Osteoblast (primary cell): ENCODE measurements around the gene RASGRP2. TPM values are rescaled to one million over a fixed set of nuclear protein-coding genes. Genes with fewer than 3 reads are reported as not detected.

Source experiments
- DNase-seq: peaks from one replicate; pipeline ENCODE4 v3.0.0; 2011; ENCODE audit warnings: low spot score, mixed read lengths; ENCODE audit not compliant: insufficient read length; ENCODE audit errors: missing footprints
- H2AFZ ChIP-seq: 2 replicates; pipeline ENCODE4 v1.6.0; 2011; ENCODE audit warnings: mild to moderate bottlenecking, low read length
- H3K27ac ChIP-seq: 2 replicates; pipeline ENCODE4 v1.5.1; 2011; ENCODE audit warnings: mild to moderate bottlenecking, low read depth, low read length, moderate library complexity
- H3K27me3 ChIP-seq: 2 replicates; pipeline ENCODE4 v1.6.0; 2012; ENCODE audit warnings: mild to moderate bottlenecking, control low read depth, inconsistent platforms, low read length, moderate library complexity; ENCODE audit not compliant: insufficient read depth
- H3K36me3 ChIP-seq: 2 replicates; pipeline ENCODE4 v1.5.1; 2011; ENCODE audit warnings: mild to moderate bottlenecking, low read length, control low read depth, moderate library complexity; ENCODE audit not compliant: insufficient read depth
- H3K4me1 ChIP-seq: 2 replicates; pipeline ENCODE4 v1.5.1; 2011; ENCODE audit warnings: mild to moderate bottlenecking, low read length, control low read depth, moderate library complexity; ENCODE audit not compliant: insufficient read depth
- H3K4me2 ChIP-seq: 2 replicates; pipeline ENCODE4 v1.6.0; 2011; ENCODE audit warnings: mild to moderate bottlenecking, low read length; ENCODE audit not compliant: insufficient read depth
- H3K4me3 ChIP-seq: fragments of 200-600 bp; sonication (generic); 3 replicates; pipeline ENCODE4 v1.5.1; 2012; ENCODE audit warnings: mild to moderate bottlenecking, low read length, inconsistent platforms; ENCODE audit not compliant: insufficient read depth
- H3K79me2 ChIP-seq: 2 replicates; pipeline ENCODE4 v1.6.0; 2012; ENCODE audit warnings: mild to moderate bottlenecking, low read length, control low read depth, inconsistent platforms; ENCODE audit not compliant: insufficient read depth
- H3K9me3 ChIP-seq: 2 replicates; pipeline ENCODE4 v1.5.1; 2011; ENCODE audit warnings: low read depth, low read length, control low read depth
- H4K20me1 ChIP-seq: 2 replicates; pipeline ENCODE4 v1.6.0; 2012; ENCODE audit warnings: mild to moderate bottlenecking, low read length, control low read depth; ENCODE audit not compliant: insufficient read depth
- total RNA-seq: library from RNA; depleted of rRNA; stranded (reverse); fragments of >200 nt; gene quantifications from 2 replicates; pipeline ENCODE4 v1.2.3, GENCODE V29; 2012
- TF ChIP-seq, protein P1 (sequence below): IDR thresholded peaks from 2 replicates; pipeline ENCODE4 v1.5.1; 2011; ENCODE audit warnings: mild to moderate bottlenecking, low read depth, low read length, moderate library complexity; ENCODE audit errors: extremely low read depth

RASGRP2 gene
- total RNA-seq, 1 donor = not detected

DNA sequence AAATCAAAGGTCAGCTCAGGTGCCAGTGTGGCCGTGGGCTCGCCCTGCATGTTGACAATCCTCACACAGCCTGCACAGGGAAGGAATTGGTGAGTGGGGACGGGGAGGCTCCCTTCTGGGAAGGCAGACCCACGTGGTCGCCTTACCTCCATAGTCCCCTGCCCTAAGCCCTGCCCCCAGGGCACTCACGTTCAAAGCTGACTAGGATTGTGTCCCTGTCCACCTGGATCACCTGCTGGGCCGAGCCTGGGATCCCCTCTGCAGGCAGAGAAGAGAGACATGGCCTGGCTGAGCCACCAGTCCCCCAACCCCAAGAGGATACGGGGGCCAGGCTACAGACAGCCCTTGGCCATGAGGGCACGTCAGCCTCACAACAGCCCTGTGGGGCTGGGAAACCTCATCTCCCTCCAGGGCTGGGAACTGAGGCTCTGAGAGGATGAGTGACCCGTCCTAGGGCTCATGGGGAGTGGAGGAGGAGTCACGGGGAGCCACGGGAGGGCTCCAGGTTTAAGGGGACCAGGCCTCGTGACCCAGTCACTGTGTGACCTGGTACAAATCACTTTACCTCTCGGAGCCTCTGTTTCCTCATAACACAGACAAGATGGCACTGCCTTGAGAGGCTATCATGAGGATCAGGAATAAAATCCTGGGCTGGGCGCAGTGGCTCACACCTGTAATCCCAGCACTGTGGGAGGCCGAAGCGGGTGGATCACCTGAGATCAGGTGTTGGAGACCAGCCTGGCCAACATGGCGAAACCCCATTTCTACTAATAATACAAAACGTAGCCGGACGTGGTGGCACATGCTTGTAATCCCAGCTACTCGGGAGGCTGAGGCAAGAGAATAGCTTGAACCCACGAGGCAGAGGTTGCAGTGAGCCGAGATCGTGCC is 46.5 kb upstream of the RASGRP2 start:
- TF ChIP-seq, protein P1, sequence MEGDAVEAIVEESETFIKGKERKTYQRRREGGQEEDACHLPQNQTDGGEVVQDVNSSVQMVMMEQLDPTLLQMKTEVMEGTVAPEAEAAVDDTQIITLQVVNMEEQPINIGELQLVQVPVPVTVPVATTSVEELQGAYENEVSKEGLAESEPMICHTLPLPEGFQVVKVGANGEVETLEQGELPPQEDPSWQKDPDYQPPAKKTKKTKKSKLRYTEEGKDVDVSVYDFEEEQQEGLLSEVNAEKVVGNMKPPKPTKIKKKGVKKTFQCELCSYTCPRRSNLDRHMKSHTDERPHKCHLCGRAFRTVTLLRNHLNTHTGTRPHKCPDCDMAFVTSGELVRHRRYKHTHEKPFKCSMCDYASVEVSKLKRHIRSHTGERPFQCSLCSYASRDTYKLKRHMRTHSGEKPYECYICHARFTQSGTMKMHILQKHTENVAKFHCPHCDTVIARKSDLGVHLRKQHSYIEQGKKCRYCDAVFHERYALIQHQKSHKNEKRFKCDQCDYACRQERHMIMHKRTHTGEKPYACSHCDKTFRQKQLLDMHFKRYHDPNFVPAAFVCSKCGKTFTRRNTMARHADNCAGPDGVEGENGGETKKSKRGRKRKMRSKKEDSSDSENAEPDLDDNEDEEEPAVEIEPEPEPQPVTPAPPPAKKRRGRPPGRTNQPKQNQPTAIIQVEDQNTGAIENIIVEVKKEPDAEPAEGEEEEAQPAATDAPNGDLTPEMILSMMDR = no peak
- H3K9me3 ChIP-seq = no peaks in the 10 kb centered on the region
- H3K27ac ChIP-seq = no peak overlapping the region
- no peak overlapping the region for H2AFZ ChIP-seq
- H3K79me2 ChIP-seq = no peaks in the 10 kb centered on the region
- no peak overlapping the region for H3K4me2 ChIP-seq
- no peaks in the 10 kb centered on the region for H4K20me1 ChIP-seq
- H3K36me3 ChIP-seq = no peaks in the 10 kb centered on the region
- H3K27me3 ChIP-seq = no peaks in the 10 kb centered on the region
- peak; percentile 52 for DNase-seq
- no peak overlapping the region for H3K4me3 ChIP-seq
- no peaks in the 10 kb centered on the region for H3K4me1 ChIP-seq

DNA sequence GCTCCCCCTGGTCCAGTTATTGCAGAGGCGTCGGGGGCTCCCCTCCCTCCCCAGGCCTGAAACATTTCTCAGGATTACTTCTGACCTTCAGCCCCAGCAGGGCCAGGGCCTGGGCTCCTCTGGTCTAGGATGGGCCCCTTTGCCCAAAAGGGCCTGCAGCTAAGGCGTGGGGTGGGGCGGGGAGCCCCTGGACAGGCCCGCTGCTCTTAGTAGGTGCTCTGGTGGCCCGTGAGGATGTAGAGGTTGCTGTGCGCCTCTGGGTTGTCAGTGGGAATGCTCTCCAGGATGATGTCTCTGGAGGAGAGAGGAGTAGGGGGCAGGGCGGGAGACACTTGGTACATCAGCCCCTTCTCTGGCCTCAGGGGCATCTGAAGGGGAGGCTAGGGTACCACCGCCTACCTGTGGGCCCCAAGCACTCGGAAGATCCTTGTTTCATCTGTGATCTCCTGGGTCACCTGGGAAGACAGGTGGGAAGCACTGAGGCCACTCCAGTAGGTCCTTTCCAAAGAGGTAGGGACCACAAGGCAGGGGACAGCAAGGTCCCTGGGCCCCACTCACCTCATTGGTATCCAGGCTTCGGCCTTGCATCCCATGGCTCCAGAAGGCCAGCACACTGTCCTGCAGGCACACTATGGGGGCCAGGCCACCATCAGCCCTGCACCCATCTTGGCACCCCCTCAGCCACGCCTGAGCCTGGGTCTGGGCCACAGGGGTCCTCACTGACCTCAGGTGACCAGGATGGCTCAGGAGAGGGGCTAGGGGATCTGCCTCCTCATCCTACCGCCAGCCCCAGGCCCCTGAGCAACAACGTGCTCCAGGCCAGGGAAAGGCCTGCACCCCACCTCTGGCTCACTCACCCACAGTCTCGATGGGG is 45.6 kb upstream of the RASGRP2 start:
- no peaks in the 10 kb centered on the region for H3K79me2 ChIP-seq
- peak; percentile 29 for DNase-seq
- H3K27ac ChIP-seq = no peak overlapping the region
- H3K27me3 ChIP-seq = no peaks in the 10 kb centered on the region
- no peak overlapping the region for H3K4me3 ChIP-seq
- no peak overlapping the region for H2AFZ ChIP-seq
- no peaks in the 10 kb centered on the region for H3K9me3 ChIP-seq
- TF ChIP-seq, protein P1 = no peak
- no peak overlapping the region for H3K4me2 ChIP-seq
- H3K36me3 ChIP-seq = no peaks in the 10 kb centered on the region
- no peaks in the 10 kb centered on the region for H4K20me1 ChIP-seq
- H3K4me1 ChIP-seq = no peaks in the 10 kb centered on the region

DNA sequence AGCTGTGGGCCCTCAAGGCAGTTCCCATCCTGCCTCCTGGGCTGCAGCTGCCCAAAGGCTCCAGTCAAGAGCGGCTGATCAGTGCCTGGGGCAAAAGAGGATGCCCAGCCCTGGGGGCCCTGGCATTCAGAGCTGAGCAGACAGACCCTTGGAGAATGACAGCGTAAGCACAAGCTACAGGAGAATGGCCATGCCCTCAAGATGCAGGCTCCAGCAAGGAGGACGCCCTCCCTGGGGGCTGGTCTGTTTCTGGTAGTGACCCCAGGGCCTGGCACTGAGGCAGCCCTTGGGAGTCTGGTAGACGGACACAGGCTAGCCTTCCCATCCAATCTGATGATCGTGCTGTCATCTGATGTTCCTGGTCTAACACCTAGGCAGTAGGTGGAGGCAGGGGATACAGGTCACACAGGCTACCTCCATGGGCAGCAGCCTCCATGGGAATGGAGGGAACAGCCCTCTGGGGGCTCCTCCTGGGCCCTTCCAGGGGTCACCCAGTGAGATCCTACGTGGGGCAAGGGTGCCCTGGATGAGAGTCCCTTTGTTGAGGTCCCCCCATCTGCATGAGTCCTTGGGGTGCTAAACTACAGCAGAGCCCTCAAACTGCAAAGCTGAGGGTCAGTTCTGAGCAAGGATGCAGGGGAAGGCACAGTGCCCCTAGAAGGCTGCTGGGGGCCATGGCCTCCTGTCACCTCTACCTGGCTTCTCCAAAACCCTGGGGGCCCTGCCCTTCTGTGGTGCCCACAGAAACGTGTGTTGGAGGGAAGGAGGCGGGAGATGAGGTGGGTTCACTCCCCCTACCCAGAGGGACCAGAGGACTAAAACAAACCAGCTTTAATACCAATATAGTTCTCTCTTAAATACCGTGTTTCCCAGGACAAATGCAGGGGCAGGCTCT is 44.6 kb upstream of the RASGRP2 start:
- Histone ChIP-seq H3K4me1 (no peaks in the 10 kb centered on the region), H2AFZ (no peak overlapping the region), H3K27me3 (no peaks in the 10 kb centered on the region), H3K79me2 (no peaks in the 10 kb centered on the region), H3K4me2 (no peak overlapping the region), H4K20me1 (no peaks in the 10 kb centered on the region), H3K4me3 (no peak overlapping the region), H3K9me3 (no peaks in the 10 kb centered on the region), H3K27ac (no peak overlapping the region), H3K36me3 (no peaks in the 10 kb centered on the region)
- TF ChIP-seq, protein P1 = no peak
- DNase-seq = peak; percentile 65
